HG03565 (cell line): Measurements from ENCODE around the gene MSANTD7.
"Not testable (repeated sequence)": the region's sequence is repeated elsewhere in the genome, so short reads cannot be mapped to it uniquely, and the experiment has no call there.

Source experiments
- ATAC-seq: cut with Tn5 transposase; IDR thresholded peaks from one replicate; pipeline ENCODE4 v1.9.1; 2021; ENCODE audit warnings: mild to moderate bottlenecking, moderate library complexity; ENCODE audit not compliant: unreplicated experiment

The MSANTD7 gene, protein sequence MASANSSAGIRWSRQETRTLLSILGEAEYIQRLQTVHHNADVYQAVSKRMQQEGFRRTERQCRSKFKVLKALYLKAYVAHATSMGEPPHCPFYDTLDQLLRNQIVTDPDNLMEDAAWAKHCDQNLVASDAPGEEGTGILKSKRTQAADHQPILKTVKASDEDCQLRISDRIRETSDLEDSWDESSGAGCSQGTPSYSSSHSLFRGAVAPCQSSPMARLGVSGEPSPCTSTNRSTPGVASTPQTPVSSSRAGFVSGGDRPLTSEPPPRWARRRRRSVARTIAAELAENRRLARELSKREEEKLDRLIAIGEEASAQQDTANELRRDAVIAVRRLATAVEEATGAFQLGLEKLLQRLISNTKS

DNA sequence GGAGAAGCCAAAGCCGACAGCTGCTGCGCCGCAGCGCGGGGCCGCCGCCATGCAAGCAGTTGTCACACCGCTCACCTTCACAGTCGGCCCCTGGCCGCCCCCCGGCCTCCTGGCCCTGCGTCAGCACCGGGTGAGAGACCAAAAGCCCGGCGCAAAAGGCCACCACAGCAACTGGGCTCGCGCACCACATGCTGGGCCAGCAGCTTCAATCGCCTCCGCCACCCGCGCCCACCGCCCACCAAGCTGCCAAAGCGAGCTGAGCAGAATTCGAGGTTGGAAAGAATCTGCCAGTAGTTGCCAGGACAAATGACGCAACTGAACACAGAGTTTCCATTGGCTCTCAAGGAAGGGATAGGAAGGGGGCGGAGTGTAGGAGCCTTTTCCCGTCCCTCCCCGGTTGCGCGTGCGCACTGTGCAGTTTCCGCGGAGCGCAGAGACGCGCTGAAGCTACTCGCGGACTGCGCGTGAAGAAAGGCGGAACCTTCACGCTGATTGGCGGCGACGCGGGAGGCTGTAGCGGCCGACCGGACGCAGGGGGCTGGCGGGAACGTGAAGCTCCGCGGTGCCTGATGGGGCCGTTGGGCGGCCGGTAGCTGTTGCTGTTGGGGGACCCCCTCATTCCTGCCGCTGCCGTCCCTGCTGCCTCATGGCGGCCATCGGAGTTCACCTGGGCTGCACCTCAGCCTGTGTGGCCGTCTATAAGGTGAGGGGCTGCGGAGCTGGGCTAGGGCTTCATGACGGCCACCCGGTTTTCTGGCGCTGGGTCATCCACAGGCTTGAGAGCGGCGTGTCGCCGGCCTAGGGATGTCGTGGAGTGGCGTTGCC is at the start of gene MSANTD7, which contains the start of the genes CDNF and HSPA14:
MSANTD7 (plus strand) TSS at position 550 of the 825 bp plus-strand sequence. CDS start 3,979 bp downstream, outside the sequence.
CDNF (minus strand) TSS at position 281 of the 825 bp plus-strand sequence; CDS start at position 190, 91 bp downstream.
HSPA14 (plus strand) TSS at position 550 of the 825 bp plus-strand sequence; CDS start at position 647, 97 bp downstream.
- peak; percentile 92 for ATAC-seq

DNA sequence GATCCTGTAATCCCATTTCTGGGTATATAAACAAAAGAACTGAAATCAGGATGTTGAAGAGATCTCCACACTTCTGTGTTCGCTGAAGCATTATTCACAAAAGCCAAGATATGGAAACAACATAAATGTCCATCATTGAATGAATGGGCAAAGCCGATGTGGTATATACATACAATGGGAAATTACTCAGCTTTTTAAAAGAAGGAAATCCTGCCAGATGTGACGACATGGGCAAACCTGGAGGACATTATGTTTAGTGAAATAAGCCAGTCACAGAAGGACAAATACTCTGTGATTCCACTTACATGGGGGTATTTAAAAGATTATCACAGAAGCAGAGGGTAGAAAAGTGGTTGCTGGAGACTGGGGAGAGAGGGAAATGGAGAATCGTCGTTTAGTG is 39.5 kb upstream of the MSANTD7 start:
- no peak for ATAC-seq

DNA sequence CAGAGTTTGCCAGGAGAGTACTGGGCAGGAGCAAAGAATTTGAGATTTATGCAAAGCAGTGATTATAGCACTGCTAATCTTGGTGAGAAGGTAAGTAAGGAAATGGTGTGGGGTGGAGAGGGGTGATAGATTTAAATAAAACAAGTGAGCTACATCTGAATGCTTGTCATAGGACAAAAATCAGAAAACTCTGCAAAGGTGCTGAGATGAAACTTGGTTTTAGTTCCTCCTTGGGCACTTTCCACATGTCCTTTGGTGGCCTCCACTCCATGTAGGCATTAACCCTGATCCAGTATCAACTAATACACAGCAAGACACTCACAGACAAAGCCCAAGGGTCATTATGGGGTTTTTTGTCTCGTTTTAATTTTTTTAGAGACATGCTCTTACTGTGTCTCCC is 37.7 kb upstream of the MSANTD7 start:
- no peak for ATAC-seq

- no peak for ATAC-seq
Observed at GRCh38 chr10:14801723-14802122, 36.4 kb upstream of the MSANTD7 start.

DNA sequence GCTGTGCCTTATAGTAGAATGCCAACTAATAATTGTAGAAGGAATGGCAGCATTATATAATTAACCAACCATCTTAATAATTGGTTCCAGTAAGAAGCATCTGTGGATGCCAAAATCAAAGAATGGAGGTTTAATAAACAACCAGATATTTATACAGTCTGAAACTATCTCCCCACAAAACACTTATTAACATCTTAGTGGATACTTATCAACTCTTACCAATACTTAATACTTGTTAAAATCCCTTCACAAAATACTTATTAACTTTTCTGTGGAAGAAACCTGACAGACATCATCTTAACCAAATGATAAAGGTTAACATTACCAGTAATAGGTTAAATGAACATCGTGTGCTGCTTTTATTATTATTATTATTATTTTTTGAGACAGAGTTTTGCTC is 34.3 kb upstream of the MSANTD7 start:
- no peak for ATAC-seq

DNA sequence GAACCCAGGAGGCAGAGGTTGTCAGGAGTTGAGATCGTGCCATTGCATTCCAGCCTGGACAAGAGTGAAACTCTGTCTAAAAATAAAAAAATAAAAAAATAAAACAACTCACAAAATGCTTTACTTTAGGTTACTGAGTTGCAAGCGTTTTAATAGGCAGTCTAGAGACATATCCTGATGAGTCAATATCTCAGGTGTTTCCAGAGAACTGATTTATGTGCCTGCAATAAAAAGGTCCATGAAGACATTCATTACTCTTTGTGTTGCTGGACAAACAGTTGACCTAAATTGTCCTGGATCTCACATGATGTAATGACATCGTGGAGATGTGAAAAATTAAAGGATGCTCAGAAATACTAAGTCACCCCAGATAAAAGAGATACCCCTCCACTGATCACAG is 31.8 kb upstream of the MSANTD7 start:
- ATAC-seq = no peak

DNA sequence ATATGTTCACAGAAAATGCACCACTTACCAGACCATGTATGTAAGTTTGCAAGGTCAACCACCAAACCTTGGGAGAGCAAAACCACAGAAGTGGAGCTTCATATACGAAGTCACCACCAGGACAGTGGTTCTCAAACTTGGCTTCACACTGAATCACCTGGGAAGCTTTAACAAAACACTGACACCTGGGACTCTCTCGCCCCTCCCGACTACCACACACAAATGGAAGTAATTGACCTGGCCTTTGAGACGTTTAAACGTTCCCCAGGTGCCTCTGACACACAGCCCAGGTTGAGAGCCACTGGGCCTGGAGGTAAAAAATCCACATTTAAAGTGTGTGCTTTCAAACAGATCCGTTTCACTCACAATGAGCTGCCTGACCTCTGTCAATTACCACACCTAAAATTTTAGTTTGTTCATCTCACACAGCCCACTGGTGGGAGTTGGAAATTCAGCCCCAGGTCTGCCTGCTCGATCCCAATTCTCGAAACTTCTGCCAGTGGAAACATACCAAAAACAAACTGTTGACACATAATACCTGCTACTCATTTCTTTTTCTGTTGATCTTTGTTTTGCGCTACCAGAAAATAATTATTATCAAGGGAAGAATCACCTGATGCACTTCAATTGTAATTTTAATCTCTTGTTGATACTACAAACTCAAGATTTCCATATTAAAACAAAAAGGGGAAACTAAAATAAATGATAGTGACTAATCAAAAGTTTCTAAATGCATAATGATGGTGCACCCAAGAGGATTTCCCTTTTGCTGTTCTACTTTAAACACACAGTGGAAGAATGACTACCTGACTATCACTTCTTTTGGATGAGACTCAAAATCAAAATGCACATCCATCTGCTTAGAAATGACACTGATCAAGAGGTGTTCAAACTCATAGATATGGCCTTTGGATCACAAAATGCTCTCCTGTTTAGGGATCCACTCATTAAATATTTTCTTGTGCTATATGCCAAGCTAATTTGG is 26.8 kb upstream of the MSANTD7 start:
- no peak for ATAC-seq

- ATAC-seq = no peak
Observed at GRCh38 chr10:14812271-14812670, 25.8 kb upstream of the MSANTD7 start.

- no peak for ATAC-seq
Observed at GRCh38 chr10:14815681-14816080, 22.4 kb upstream of the MSANTD7 start.

- ATAC-seq = not testable (repeated sequence)
Observed at GRCh38 chr10:14816717-14817116, 21.4 kb upstream of the MSANTD7 start.

DNA sequence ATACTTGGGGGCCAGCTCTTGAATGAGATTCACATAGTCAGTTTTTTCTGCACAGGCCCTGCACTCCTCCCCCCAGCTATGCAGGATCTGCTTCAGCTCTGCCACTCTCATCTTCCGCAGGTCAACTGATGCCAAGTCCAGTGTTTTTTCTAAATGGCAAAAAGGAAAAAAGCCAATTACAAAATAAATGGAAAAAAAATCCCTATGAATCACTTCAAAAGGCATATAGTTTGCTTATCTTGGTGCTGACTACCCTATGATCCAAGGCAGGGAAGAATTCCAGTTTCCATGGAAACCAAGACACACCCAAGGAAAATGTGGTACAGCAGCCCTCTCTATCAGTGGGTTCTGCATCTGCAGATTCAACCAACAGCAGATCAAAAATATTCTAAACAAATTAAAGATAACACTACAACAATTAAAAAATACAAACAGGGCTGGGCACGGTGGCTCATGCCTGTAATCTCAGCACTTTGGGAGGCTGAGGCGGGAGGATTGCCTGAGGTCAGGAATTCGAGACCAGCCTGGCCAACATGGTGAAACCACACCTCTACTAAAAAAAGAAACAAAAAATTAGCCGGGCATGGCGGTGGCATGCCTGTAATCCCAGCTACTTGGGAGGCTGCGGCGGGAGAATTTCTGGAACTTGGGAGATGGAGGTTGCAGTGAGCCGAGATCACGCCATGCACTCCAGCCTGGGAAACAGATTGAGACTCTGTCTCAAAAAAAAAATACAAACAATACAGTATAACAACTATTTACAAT is 17.9 kb upstream of the MSANTD7 start:
- no peak for ATAC-seq

GRCh38 chr10:14820775-14821154 is 17.3 kb upstream of the MSANTD7 start:
- no peak for ATAC-seq

DNA sequence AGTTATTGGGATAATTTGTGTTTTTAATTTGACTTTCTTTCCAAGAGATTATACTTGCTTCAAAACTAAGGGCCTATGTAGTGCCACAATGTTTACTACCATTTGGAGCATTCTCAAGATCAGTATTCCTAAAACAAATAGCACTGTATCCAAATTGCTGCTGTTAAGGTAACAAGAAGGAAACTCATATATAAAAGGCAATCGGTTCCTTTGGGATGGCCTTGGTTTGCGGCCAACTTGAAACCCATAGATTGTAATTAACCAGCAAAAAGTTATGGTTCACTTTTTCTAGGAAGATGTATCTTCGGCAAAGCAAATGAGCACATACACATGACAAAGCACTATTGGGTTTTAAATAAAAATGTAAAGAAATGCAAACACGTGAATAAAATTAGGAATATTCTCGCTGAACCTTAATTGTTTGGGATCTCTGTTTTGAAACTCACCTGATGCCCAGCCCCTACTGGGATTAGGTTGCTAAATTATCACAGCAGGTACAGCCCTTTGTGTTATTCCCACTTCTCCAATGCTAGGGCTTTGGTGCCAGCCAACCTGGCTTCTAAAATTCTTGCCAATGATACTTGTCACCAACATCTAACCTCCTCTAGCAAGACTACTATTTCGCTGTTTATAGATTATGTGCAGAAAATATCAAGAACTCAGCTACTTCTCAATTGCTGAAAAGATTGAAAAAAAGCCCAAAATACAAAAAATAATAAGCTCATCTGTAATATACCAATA is 16.3 kb upstream of the MSANTD7 start:
- ATAC-seq = no peak

GRCh38 chr10:14822879-14823755 is 15.0 kb upstream of the MSANTD7 start:
- no peak for ATAC-seq

DNA sequence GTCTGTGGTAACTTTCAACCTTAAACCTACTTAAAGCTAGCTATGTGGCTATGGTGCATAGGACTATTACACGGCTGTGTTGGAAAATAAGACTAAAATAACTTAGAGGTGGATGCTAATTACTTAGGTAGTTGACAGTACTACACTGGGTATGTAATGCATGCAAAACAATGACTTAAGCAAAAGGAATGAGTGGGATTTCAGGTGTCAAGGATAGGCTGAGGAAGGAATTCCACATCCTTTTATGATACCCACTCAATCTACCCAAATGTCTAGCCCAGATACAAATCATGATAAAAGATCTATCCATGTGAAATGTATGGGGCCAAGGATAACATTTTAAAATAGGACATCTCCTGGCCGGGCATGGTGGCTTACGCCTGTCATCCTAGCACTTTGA is 14.1 kb upstream of the MSANTD7 start:
- no peak for ATAC-seq

- ATAC-seq = no peak
Observed at GRCh38 chr10:14826076-14826829, 11.9 kb upstream of the MSANTD7 start.

GRCh38 chr10:14833106-14833505 is 5.0 kb upstream of the MSANTD7 start:
- ATAC-seq = no peak

- ATAC-seq = no peak
Observed at GRCh38 chr10:14836208-14836607, 1.9 kb upstream of the MSANTD7 start.
